Endodermal cell (in vitro differentiated cells): ENCODE data around the gene ZNF775. TPM values are rescaled to one million over a fixed set of nuclear protein-coding genes. Genes with fewer than 3 reads are reported as not detected.

Experiments used
- DNase-seq: peaks from one replicate; pipeline ENCODE4 v3.0.0-alpha.2; 2017
- H3K27ac ChIP-seq: 2 replicates; pipeline ENCODE4 v1.5.1; 2013; ENCODE audit warnings: mild to moderate bottlenecking, low read depth, low read length, moderate library complexity
- H3K27me3 ChIP-seq: 2 replicates; pipeline ENCODE4 v1.6.1; 2013; ENCODE audit warnings: mild to moderate bottlenecking, low read length, moderate library complexity; ENCODE audit not compliant: insufficient read depth, control insufficient read depth, poor library complexity, severe bottlenecking
- H3K36me3 ChIP-seq: 2 replicates; pipeline ENCODE4 v1.7.0; 2013; ENCODE audit warnings: mild to moderate bottlenecking, low read length, moderate library complexity; ENCODE audit not compliant: control insufficient read depth, insufficient read depth
- H3K4me1 ChIP-seq: one replicate; pipeline ENCODE4 v1.7.0; 2013; ENCODE audit warnings: low read length; ENCODE audit not compliant: control insufficient read depth, insufficient read depth
- H3K4me3 ChIP-seq: 2 replicates; pipeline ENCODE4 v1.5.1; 2013; ENCODE audit warnings: mild to moderate bottlenecking, low read length, moderate library complexity
- H3K9ac ChIP-seq: 2 replicates; pipeline ENCODE4 v1.6.1; 2013; ENCODE audit warnings: mild to moderate bottlenecking, low read length, moderate library complexity; ENCODE audit not compliant: poor library complexity, severe bottlenecking; ENCODE audit errors: extremely low read depth
- H3K9me3 ChIP-seq: 2 replicates; pipeline ENCODE4 v1.6.1; 2013; ENCODE audit warnings: mild to moderate bottlenecking, low read length, moderate library complexity; ENCODE audit not compliant: control insufficient read depth
- H3K27ac Mint-ChIP-seq: 2 replicates; pipeline ENCODE4 v1.8.0; 2020; ENCODE audit warnings: mixed read lengths
- H3K27me3 Mint-ChIP-seq: 2 replicates; pipeline ENCODE4 v1.8.0; 2021; ENCODE audit warnings: mild to moderate bottlenecking, mixed read lengths; ENCODE audit not compliant: insufficient read depth
- H3K36me3 Mint-ChIP-seq: 2 replicates; pipeline ENCODE4 v1.8.0; 2020; ENCODE audit warnings: low read depth, mixed read lengths
- H3K4me1 Mint-ChIP-seq: 2 replicates; pipeline ENCODE4 v1.8.0; 2020; ENCODE audit warnings: mixed read lengths
- H3K4me3 Mint-ChIP-seq: 2 replicates; pipeline ENCODE4 v1.8.0; 2020; ENCODE audit warnings: mild to moderate bottlenecking, moderate library complexity, mixed read lengths
- H3K9me3 Mint-ChIP-seq: 2 replicates; pipeline ENCODE4 v1.8.0; 2020; ENCODE audit warnings: mild to moderate bottlenecking, mixed read lengths
- WGBS, 2 experiments: methylation state at CpG; one replicate each; pipeline versions ENCODE4 v1.1.5 to v1.1.7; 2013; ENCODE audit warnings: missing lambda C conversion rate in 2 of 2, mixed read lengths in 1 of 2; ENCODE audit not compliant: insufficient coverage in 1 of 2, insufficient read length in 1 of 2; 5-methylcytosine and 5-hydroxymethylcytosine counted together
- total RNA-seq, 2 donors: library from RNA; stranded (reverse); fragmentation: NEBNext Ultra II Directional in 1 of 2; extraction: Animal tissue kit (Norgen Biotek cat#: 25700) in 1 of 2; gene quantifications; 2 replicates in 1 of 2; 3 replicates in 1 of 2; pipeline ENCODE4 v1.2.1, GENCODE V29; 2021
- TF ChIP-seq, protein P1 (sequence below): fragments of 200-600 bp; sonication (generic); conservative IDR thresholded peaks from 2 replicates; pipeline ENCODE4 v1.5.0; 2021; ENCODE audit warnings: antibody characterized with exemption, mild to moderate bottlenecking

ZNF775 gene
- total RNA-seq, 2 donors from 2014 or later, result 10.0 to 11.3 TPM

DNA sequence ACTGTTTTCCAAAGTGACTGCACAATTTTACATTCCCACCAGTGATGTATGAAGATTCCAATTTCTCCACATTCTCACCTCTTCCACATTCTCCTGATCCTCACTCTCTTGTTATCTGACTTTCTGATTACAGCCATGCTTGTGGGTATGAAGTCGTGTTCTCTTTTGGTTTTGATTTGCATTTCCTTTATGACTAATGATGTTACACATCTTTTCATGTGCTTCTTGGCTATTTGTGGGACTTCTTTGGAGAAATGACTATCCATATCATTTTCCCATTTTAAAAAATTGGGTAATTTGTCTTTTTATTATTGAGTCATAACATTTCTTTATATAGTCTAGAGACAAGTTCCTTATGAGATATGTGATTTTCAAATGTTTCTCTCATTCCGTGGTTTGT lies 60.8 kb downstream of the ZNF775 start:
- H3K27ac Mint-ChIP-seq, result no peak overlapping the region
- no peak overlapping the region for H3K9ac ChIP-seq
- TF ChIP-seq, protein P1, sequence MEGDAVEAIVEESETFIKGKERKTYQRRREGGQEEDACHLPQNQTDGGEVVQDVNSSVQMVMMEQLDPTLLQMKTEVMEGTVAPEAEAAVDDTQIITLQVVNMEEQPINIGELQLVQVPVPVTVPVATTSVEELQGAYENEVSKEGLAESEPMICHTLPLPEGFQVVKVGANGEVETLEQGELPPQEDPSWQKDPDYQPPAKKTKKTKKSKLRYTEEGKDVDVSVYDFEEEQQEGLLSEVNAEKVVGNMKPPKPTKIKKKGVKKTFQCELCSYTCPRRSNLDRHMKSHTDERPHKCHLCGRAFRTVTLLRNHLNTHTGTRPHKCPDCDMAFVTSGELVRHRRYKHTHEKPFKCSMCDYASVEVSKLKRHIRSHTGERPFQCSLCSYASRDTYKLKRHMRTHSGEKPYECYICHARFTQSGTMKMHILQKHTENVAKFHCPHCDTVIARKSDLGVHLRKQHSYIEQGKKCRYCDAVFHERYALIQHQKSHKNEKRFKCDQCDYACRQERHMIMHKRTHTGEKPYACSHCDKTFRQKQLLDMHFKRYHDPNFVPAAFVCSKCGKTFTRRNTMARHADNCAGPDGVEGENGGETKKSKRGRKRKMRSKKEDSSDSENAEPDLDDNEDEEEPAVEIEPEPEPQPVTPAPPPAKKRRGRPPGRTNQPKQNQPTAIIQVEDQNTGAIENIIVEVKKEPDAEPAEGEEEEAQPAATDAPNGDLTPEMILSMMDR, result no peak
- no peaks in the 10 kb centered on the region for H3K36me3 ChIP-seq
- H3K4me3 Mint-ChIP-seq, result no peak overlapping the region
- no peak overlapping the region for H3K4me3 ChIP-seq
- no peaks in the 10 kb centered on the region for H3K4me1 Mint-ChIP-seq
- no peaks in the 10 kb centered on the region for H3K4me1 ChIP-seq
- DNase-seq, result no peak
- H3K9me3 Mint-ChIP-seq, result peaks cover 4% of the 10 kb centered on the region
- H3K27ac ChIP-seq, result no peak overlapping the region
- H3K36me3 Mint-ChIP-seq, result no peaks in the 10 kb centered on the region
- WGBS, 2 experiments, result 60 to 83% methylated on average over 1 of the region's 2 CpGs
- H3K9me3 ChIP-seq, result no peaks in the 10 kb centered on the region
- peaks cover 52% of the 10 kb centered on the region for H3K27me3 Mint-ChIP-seq
- H3K27me3 ChIP-seq, result peaks cover 6% of the 10 kb centered on the region

DNA sequence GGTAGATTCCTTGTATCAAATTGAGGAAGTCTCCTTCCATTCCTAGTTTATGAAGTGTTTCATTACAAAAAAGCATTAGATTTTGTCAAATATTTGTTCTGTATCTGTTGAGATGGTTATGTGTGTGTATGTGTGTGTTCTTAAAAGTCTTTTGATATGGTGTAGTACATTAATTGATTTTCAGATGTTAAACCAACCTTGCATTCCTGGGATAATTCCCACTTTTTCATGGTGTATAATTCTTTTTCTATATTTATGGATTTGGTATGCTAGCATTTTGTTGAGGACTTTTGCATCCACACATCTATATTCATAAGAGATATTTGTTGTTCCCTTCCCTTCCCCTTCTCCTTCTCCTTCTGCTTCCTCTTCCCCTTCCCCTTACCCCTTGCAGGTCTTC lies 62.4 kb downstream of the ZNF775 start:
- H3K27ac Mint-ChIP-seq, result no peak overlapping the region
- Histone ChIP-seq H3K4me3 (no peak overlapping the region), H3K9me3 (no peaks in the 10 kb centered on the region), H3K27me3 (peaks cover 6% of the 10 kb centered on the region), H3K27ac (no peak overlapping the region), H3K9ac (no peak overlapping the region), H3K4me1 (no peaks in the 10 kb centered on the region), H3K36me3 (no peaks in the 10 kb centered on the region)
- H3K4me3 Mint-ChIP-seq, result no peak overlapping the region
- TF ChIP-seq, protein P1, result no peak
- H3K9me3 Mint-ChIP-seq, result peaks cover 4% of the 10 kb centered on the region
- no peak for DNase-seq
- H3K27me3 Mint-ChIP-seq, result peaks cover 54% of the 10 kb centered on the region
- H3K4me1 Mint-ChIP-seq, result no peaks in the 10 kb centered on the region
- H3K36me3 Mint-ChIP-seq, result no peaks in the 10 kb centered on the region

DNA sequence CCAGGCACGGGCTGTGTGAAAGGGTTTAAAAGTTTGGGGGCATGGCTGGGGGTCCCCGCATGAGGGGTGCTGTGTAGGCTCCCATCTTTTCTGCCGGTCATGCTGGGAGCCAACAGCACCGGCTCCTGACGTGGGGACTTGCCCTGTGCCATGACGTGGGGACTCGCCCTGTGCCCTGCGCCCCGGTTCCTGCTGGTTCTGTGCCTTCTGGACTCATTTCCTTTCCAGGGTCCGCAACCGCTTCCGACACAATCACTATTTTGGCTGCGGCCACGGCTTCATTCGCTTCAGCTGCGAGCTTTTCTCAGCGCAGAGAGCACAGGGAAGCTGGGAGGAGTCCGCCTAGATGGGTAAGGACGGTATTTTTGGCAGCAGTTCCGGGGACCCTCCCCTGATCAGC lies 63.7 kb downstream of the ZNF775 start:
- peaks cover 6% of the 10 kb centered on the region for H3K27me3 ChIP-seq
- TF ChIP-seq, protein P1, result no peak
- 95 to 96% methylated on average over 16 to 20 of the region's 20 CpGs for WGBS, 2 experiments

More for the DNA sequence above, 63.7 kb downstream of the ZNF775 start:
- Mint-ChIP-seq H3K27me3 (peaks cover 62% of the 10 kb centered on the region), H3K27ac (no peak overlapping the region), H3K9me3 (peaks cover 4% of the 10 kb centered on the region), H3K4me3 (no peak overlapping the region), H3K4me1 (no peaks in the 10 kb centered on the region), H3K36me3 (no peaks in the 10 kb centered on the region)
- Histone ChIP-seq H3K4me1 (no peaks in the 10 kb centered on the region), H3K9ac (no peak overlapping the region), H3K9me3 (no peaks in the 10 kb centered on the region), H3K36me3 (no peaks in the 10 kb centered on the region), H3K4me3 (no peak overlapping the region), H3K27ac (no peak overlapping the region)
- no peak for DNase-seq
